Measurements from ENCODE around the gene EIF2B2. TPM values are rescaled to one million over a fixed set of nuclear protein-coding genes. Genes with fewer than 3 reads are reported as not detected.

Gene EIF2B2
- total RNA-seq, 2 donors from 2014 or later, result 32.7 to 39.8 TPM

- no peaks in the 10 kb centered on the region for H3K27me3 ChIP-seq (replicated peaks; ENCODE audit: insufficient read depth)
- TF ChIP-seq, protein P1, sequence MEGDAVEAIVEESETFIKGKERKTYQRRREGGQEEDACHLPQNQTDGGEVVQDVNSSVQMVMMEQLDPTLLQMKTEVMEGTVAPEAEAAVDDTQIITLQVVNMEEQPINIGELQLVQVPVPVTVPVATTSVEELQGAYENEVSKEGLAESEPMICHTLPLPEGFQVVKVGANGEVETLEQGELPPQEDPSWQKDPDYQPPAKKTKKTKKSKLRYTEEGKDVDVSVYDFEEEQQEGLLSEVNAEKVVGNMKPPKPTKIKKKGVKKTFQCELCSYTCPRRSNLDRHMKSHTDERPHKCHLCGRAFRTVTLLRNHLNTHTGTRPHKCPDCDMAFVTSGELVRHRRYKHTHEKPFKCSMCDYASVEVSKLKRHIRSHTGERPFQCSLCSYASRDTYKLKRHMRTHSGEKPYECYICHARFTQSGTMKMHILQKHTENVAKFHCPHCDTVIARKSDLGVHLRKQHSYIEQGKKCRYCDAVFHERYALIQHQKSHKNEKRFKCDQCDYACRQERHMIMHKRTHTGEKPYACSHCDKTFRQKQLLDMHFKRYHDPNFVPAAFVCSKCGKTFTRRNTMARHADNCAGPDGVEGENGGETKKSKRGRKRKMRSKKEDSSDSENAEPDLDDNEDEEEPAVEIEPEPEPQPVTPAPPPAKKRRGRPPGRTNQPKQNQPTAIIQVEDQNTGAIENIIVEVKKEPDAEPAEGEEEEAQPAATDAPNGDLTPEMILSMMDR (IDR thresholded peaks at IDR 0.05), result no peak
- H3K4me1 ChIP-seq (ENCODE audit: control insufficient read depth in 1 of 2, low read depth in 2 of 2), result peaks cover 12 to 33% of the 10 kb centered on the region in 2 donors
- ATAC-seq (ENCODE audit: insufficient number of reproducible peaks, low FRiP score, low read depth), result no peak
- H3K4me3 ChIP-seq, result peak overlapping the region; percentile 84
- no peaks in the 10 kb centered on the region for H3K9me3 ChIP-seq
- H3K27ac ChIP-seq, result peak overlapping the region; percentile 65 to 86
- no peak for DNase-seq (ENCODE audit: low spot score)
- H3K36me3 ChIP-seq, result no peaks in the 10 kb centered on the region
Measured at GRCh38 chr14:75051556-75051899, 48.8 kb downstream of the EIF2B2 start.

DNA sequence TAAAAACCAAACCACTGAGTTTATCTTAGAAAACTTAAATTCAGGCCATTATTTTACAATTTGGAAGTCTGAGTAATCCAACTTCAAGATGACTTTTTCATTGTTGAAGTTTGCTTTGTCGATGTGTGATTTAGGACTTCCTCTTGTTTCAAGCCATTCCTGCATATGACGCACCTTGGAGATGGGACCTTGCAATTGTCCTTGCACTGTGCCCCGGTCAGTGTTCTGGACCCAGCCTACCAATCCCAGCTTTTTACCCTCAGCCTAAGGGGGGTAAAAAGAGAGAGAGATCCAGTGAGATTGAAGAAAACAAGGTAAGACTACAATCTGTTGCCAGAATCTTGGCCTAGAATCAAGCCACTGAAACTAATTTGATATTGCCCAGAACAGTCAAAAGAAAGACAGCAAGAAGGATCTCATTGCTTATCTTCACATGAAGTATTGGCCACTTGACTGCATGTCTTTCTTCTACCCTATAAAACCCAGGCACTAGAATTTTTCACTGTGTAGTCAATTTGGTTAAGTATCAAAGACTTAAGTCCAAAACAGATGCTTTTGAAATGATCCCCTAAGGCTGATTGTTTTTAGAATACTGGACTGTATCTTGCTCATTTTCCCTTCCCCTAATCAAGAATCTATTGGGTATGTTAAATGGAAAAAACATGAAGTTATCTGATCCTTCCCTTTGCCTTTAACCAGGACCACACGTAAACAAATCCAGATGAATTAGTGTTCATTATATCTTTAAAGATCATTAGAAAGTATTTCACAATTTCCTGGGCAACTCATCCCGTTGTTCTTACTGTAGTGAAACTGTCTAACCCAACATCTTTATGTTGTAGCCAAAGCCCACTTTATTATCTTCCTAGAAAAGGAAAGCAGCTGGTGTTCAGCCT lies 50.9 kb downstream of the EIF2B2 start:
- Histone ChIP-seq H3K27ac (no peak overlapping the region), H3K9me3 (no peaks in the 10 kb centered on the region), H3K36me3 (no peaks in the 10 kb centered on the region), H3K4me3 (no peak overlapping the region), H3K27me3 (replicated peaks; ENCODE audit: insufficient read depth) (no peaks in the 10 kb centered on the region), H3K4me1 (ENCODE audit: control insufficient read depth in 1 of 2, low read depth in 2 of 2) (peaks cover 12 to 24% of the 10 kb centered on the region in 2 donors)
- ATAC-seq (ENCODE audit: insufficient number of reproducible peaks, low FRiP score, low read depth) (no peak), DNase-seq (ENCODE audit: low spot score) (no peak)
- TF ChIP-seq, protein P1 (IDR thresholded peaks at IDR 0.05), result no peak

DNA sequence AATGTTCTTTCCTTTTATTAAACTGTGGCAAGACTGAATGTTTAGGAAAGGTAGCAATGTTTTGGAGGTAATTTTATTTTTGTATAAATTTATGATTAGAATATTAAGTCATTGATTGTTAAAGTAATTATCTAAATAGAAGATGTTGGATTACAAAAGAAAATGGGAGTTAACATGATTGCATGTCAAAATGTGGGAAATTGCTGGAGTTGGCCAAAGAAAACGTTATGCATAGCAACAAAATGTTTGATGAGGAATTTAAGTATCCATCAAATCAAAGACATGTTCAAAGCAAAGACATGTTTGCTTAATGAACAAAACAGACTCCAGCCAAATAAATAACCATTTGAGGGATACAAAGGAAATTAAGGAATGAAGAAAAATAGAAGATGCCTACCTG lies 51.7 kb downstream of the EIF2B2 start:
- no peak overlapping the region for H3K4me3 ChIP-seq
- no peaks in the 10 kb centered on the region for H3K36me3 ChIP-seq
- no peak for DNase-seq (ENCODE audit: low spot score)

GRCh38 chr14:75059642-75060041 lies 56.9 kb downstream of the EIF2B2 start:
- no peak for ATAC-seq (ENCODE audit: insufficient number of reproducible peaks, low FRiP score, low read depth)
- TF ChIP-seq, protein P1 (IDR thresholded peaks at IDR 0.05), result no peak
- H3K9me3 ChIP-seq, result no peaks in the 10 kb centered on the region

More for the DNA sequence above, 51.7 kb downstream of the EIF2B2 start:
- Histone ChIP-seq H3K4me1 (ENCODE audit: control insufficient read depth in 1 of 2, low read depth in 2 of 2) (peaks cover 10 to 16% of the 10 kb centered on the region in 2 donors), H3K27me3 (replicated peaks; ENCODE audit: insufficient read depth) (no peaks in the 10 kb centered on the region), H3K27ac (no peak overlapping the region), H3K9me3 (no peaks in the 10 kb centered on the region)
- no peak for ATAC-seq (ENCODE audit: insufficient number of reproducible peaks, low FRiP score, low read depth)
- TF ChIP-seq, protein P1 (IDR thresholded peaks at IDR 0.05), result no peak

DNA sequence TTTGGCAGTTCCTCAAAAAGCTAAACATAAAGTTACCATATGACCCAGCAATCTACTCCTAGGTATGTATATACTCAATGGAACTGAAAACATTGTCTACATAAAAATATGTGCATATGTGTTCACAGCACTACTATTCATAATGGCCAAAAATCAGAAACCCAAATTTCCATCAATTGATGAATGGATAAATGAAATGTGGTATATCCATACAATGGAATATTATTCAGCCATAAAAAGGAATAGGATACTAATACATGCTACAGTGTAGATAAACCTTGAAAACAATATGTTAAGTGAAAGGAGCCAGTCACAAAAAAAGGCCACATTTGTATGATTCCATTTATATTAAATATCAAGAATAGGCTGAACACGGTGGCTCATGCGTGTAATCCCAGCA lies 57.7 kb downstream of the EIF2B2 start:
- Histone ChIP-seq H3K9me3 (no peaks in the 10 kb centered on the region), H3K27me3 (replicated peaks; ENCODE audit: insufficient read depth) (no peaks in the 10 kb centered on the region), H3K36me3 (no peaks in the 10 kb centered on the region), H3K4me1 (ENCODE audit: control insufficient read depth in 1 of 2, low read depth in 2 of 2) (peaks cover 3 to 14% of the 10 kb centered on the region in 2 donors), H3K4me3 (no peak overlapping the region), H3K27ac (no peak overlapping the region)
- TF ChIP-seq, protein P1 (IDR thresholded peaks at IDR 0.05), result no peak
- DNase-seq (ENCODE audit: low spot score) (no peak), ATAC-seq (ENCODE audit: insufficient number of reproducible peaks, low FRiP score, low read depth) (no peak)

More at GRCh38 chr14:75059642-75060041, 56.9 kb downstream of the EIF2B2 start:
- H3K27me3 ChIP-seq (replicated peaks; ENCODE audit: insufficient read depth), result no peaks in the 10 kb centered on the region
- H3K4me1 ChIP-seq (ENCODE audit: control insufficient read depth in 1 of 2, low read depth in 2 of 2), result peaks cover 3 to 14% of the 10 kb centered on the region in 2 donors
- no peak for DNase-seq (ENCODE audit: low spot score)
- no peak overlapping the region for H3K27ac ChIP-seq
- no peaks in the 10 kb centered on the region for H3K36me3 ChIP-seq
- no peak overlapping the region for H3K4me3 ChIP-seq

Other genes with a start within 250 kb of the EIF2B2 start
- gene YLPM1, start 239.6 kb upstream of the EIF2B2 start, total RNA-seq, result 10 to 100 TPM; 48.2 to 61.6 TPM
- gene PROX2, start 126.8 kb upstream of the EIF2B2 start, total RNA-seq, result not detected
- gene DLST, start 121.0 kb upstream of the EIF2B2 start, total RNA-seq, result 10 to 100 TPM; 68.6 to 91.6 TPM
- gene RPS6KL1, start 79.7 kb upstream of the EIF2B2 start, total RNA-seq, result 10 to 100 TPM in 1 of 2 donors, 1 to 10 TPM in 1; 9.4 to 17.6 TPM
- 10 to 100 TPM; 34.4 to 75.3 TPM for gene PGF, start 47.3 kb upstream of the EIF2B2 start, total RNA-seq
- gene MLH3, start 48.5 kb downstream of the EIF2B2 start, total RNA-seq, result 10 to 100 TPM; 17.9 to 30.2 TPM
- gene ACYP1, start 61.1 kb downstream of the EIF2B2 start, total RNA-seq, result 1 to 10 TPM; 4.9 to 6.8 TPM
- 1 to 10 TPM in 1 of 2 donors, under 1 TPM in 1; 0.27 to 1.1 TPM for gene ZC2HC1C, start 66.7 kb downstream of the EIF2B2 start, total RNA-seq
- gene NEK9, start 124.1 kb downstream of the EIF2B2 start, total RNA-seq, result 10 to 100 TPM; 51.3 to 65.3 TPM
- gene TMED10, start 173.7 kb downstream of the EIF2B2 start, total RNA-seq, result 100 to 1,000 TPM; 258 to 342 TPM